Cardiac muscle cell (in vitro differentiated cells and primary cell): ENCODE measurements around the gene CORIN. TPM values are rescaled to one million over a fixed set of nuclear protein-coding genes. Genes with fewer than 3 reads are reported as not detected.
A peak's percentile ranks its signal among the peaks of the same experiment; 100 is the strongest.

Experiments
- DNase-seq, 2 donors: peaks; one replicate each; pipeline versions ENCODE4 v3.0.0 to v3.0.0-alpha.2; 2010 to 2017; ENCODE audit warnings: low read depth in 1 of 2, low spot score in 1 of 2
- H3K27ac ChIP-seq: fragments of 200-600 bp; sonication (generic); 2 replicates; pipeline ENCODE4 v1.5.1; 2016
- H3K27me3 ChIP-seq: fragments of 200-600 bp; sonication (generic); 2 replicates; pipeline ENCODE4 v1.6.0; 2016; ENCODE audit warnings: control low read depth
- H3K36me3 ChIP-seq: fragments of 200-600 bp; sonication (generic); 2 replicates; pipeline ENCODE4 v1.5.1; 2016; ENCODE audit warnings: control low read depth
- H3K4me1 ChIP-seq: fragments of 200-600 bp; sonication (generic); 2 replicates; pipeline ENCODE4 v1.8.1; 2017; ENCODE audit warnings: low read depth, mild to moderate bottlenecking, mixed run types
- H3K4me3 ChIP-seq: fragments of 200-600 bp; sonication (generic); 2 replicates; pipeline ENCODE4 v1.5.1; 2016; ENCODE audit warnings: mild to moderate bottlenecking
- H3K9me3 ChIP-seq: fragments of 200-600 bp; sonication (generic); 2 replicates; pipeline ENCODE4 v1.5.1; 2017; ENCODE audit warnings: low read depth, mild to moderate bottlenecking, control low read depth
- polyA plus RNA-seq: library from polyadenylated mRNA; unstranded; fragments of >200 nt; fragmentation: Nextera tagmentation; extraction: Ambion mirVana; gene quantifications from 2 replicates; pipeline ENCODE4 v1.2.1, GENCODE V29; 2016
- total RNA-seq: library from RNA; depleted of rRNA; stranded (reverse); fragments of >200 nt; gene quantifications from 2 replicates; pipeline ENCODE4 v1.2.3, GENCODE V29; 2016
- TF ChIP-seq, protein P1 (sequence below): IDR thresholded peaks from 2 replicates; pipeline ENCODE4 v1.5.1; 2012; ENCODE audit warnings: low read depth, mild to moderate bottlenecking, low read length

Gene CORIN
- total and polyA plus RNA-seq, 2 experiments from 2014 or later: 110 to 169 TPM

DNA sequence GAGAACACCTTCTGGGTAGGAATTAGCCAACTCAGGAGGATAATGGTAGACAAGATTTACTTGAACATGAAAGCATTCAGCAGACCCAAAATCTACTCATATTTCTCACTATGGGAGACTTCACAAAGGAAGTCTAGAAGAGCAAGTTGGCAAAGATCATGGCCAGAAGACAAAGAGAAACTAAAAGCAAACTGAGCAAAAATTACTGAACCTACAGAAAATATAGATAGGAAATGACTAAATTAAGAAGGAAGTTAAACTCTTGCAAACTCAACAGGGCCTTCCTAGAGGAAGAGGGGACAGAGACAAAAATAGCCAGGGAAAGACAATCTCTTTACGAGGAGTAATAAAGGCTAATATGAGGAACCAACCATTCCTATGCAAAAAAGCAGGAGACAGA, 18.7 kb downstream of the CORIN start:
- H3K27me3 ChIP-seq: no peaks in the 10 kb centered on the region
- peak overlapping the region; percentile 31 for H3K27ac ChIP-seq
- no peak for DNase-seq
- no peaks in the 10 kb centered on the region for H3K9me3 ChIP-seq
- H3K4me3 ChIP-seq: no peak overlapping the region
- peaks cover 41% of the 10 kb centered on the region for H3K4me1 ChIP-seq
- H3K36me3 ChIP-seq: peaks cover 4% of the 10 kb centered on the region
- TF ChIP-seq, protein P1, sequence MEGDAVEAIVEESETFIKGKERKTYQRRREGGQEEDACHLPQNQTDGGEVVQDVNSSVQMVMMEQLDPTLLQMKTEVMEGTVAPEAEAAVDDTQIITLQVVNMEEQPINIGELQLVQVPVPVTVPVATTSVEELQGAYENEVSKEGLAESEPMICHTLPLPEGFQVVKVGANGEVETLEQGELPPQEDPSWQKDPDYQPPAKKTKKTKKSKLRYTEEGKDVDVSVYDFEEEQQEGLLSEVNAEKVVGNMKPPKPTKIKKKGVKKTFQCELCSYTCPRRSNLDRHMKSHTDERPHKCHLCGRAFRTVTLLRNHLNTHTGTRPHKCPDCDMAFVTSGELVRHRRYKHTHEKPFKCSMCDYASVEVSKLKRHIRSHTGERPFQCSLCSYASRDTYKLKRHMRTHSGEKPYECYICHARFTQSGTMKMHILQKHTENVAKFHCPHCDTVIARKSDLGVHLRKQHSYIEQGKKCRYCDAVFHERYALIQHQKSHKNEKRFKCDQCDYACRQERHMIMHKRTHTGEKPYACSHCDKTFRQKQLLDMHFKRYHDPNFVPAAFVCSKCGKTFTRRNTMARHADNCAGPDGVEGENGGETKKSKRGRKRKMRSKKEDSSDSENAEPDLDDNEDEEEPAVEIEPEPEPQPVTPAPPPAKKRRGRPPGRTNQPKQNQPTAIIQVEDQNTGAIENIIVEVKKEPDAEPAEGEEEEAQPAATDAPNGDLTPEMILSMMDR: no peak

DNA sequence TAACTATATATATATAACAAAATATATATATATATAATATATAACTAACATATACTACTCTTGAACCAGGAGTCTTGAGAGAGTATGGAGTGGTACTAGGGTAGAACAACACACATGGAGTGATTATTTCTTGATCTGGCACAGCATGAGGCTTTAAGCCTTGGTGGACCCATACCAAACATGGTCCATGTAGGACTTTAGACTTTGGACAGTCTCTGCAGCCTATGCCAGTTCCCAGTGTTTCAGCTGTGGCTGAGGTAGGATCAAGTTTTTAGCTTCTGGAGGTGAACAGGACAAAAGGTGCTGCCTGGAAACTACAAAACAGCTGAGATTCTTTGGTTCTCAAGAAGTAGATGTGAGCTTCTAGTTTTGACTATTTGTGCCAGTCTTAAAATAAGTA, 20.6 kb downstream of the CORIN start:
- Histone ChIP-seq H3K9me3 (no peaks in the 10 kb centered on the region), H3K4me3 (no peak overlapping the region), H3K27me3 (no peaks in the 10 kb centered on the region), H3K36me3 (no peaks in the 10 kb centered on the region), H3K27ac (no peak overlapping the region), H3K4me1 (peaks cover 41% of the 10 kb centered on the region)
- TF ChIP-seq, protein P1: no peak
- DNase-seq: no peak

DNA sequence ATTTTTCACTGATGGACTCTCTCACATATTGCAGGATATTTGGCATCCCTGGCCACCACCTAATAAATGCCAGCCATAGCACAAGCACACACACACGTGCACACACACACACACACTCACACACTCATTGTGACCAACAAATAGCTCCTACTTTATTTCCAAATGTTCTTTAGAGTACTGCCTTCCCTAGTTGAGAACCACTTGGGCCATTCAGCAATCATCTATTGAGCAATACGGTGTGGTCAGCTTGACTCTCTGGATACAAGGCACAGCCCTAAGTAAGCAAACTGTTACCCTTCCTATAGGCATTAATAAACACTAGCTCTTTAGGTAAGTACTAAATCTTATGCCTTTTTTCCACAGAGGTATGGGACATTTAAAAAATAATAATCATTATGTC, 21.1 kb downstream of the CORIN start:
- H3K4me1 ChIP-seq: peaks cover 37% of the 10 kb centered on the region
- no peaks in the 10 kb centered on the region for H3K9me3 ChIP-seq
- TF ChIP-seq, protein P1: no peak
- no peak overlapping the region for H3K27ac ChIP-seq
- no peak for DNase-seq
- no peaks in the 10 kb centered on the region for H3K27me3 ChIP-seq
- no peak overlapping the region for H3K4me3 ChIP-seq
- H3K36me3 ChIP-seq: no peaks in the 10 kb centered on the region

DNA sequence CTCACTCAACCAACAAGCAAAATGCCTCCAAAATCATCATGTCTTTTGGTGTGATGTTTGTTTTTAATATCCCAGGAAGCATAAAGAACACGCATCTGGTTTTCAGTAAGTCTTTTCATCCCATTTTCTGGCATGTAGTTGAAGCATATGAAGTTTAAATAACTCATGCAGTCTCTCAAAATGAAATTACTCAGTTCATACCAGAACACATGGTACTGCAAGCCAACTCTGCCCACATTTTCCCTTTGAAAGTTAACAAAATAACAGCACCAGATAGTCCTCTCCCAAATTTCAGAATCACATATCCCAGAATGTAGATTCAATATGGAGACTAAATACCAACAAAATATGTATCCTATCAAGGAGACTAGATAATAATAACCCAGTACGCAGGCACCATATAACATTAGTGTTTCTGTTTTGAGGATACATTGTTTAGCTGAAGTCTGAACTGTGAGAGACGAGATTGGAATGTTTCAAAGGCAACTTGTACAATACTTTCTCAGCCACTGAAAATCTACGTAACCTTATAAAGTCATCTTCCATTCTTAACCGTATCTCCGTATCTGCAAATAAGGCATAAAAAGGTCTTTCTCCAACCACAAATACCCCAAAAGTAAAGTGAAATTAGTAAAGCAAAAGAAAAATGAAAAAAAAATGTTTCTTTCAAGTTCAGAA, 23.1 kb downstream of the CORIN start:
- Histone ChIP-seq H3K4me1 (peaks cover 55% of the 10 kb centered on the region), H3K9me3 (no peaks in the 10 kb centered on the region), H3K27me3 (no peaks in the 10 kb centered on the region), H3K36me3 (no peaks in the 10 kb centered on the region), H3K27ac (peak overlapping the region; percentile 24), H3K4me3 (no peak overlapping the region)
- DNase-seq: no peak
- TF ChIP-seq, protein P1: no peak

DNA sequence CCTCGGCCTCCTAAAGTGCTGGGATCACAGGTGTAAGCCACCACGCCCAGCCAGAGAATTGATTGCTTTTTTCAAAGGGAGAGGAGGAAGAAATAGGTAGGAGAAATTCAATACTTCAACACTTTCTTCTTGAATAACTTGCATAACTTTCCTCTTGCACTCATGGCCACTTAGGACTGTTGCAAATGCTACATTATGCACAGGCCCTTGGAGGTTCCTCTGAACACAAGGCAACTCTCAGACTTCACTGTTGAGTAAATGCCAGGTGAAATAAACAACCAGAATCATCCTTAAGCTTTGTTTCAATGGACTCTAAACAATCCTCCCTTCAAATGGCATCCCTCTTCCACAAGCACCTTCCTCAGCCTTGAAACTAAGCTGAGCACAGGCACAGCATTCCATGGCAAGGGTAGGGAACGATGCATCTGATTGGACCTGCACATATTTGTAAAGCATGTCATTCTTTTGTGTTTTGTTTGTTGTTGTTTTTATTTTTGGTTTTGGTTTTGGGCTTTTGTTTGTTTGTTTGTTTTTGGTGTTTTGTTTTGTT, 28.1 kb downstream of the CORIN start:
- Histone ChIP-seq H3K4me1 (peaks cover 45% of the 10 kb centered on the region), H3K9me3 (no peaks in the 10 kb centered on the region)

More for the DNA sequence above, 28.1 kb downstream of the CORIN start:
- H3K36me3 ChIP-seq: peaks cover 9% of the 10 kb centered on the region
- no peaks in the 10 kb centered on the region for H3K27me3 ChIP-seq
- no peak for DNase-seq
- TF ChIP-seq, protein P1: no peak
- no peak overlapping the region for H3K4me3 ChIP-seq
- H3K27ac ChIP-seq: peak overlapping the region; percentile 75
